ENCODE data around the gene KCNG2. TPM values are rescaled to one million over a fixed set of nuclear protein-coding genes. Genes with fewer than 3 reads are reported as not detected.

KCNG2 gene
- total and polyA plus RNA-seq, 9 of the 15 experiments (the other 6 are each of a cell fraction or from before 2014, with no cell fraction given), result not detected

- Histone ChIP-seq H3K79me2 (ENCODE audit: control insufficient read depth, insufficient read depth, low read length) (peaks cover 8% of the 10 kb centered on the region; the same call in 1 of the 3 replicates), H3K4me1 (replicated peaks in 1 of 2; ENCODE audit: control insufficient read depth in 2 of 2, insufficient read depth in 2 of 2, low read length in 2 of 2) (peaks cover 4 to 47% of the 10 kb centered on the region in 2 experiments; a peak in 4 of 5 replicates), H4K20me1 (replicated peaks; ENCODE audit: control insufficient read depth, insufficient read depth, low read length) (peaks cover 7% of the 10 kb centered on the region), H3K36me3 (ENCODE audit: control insufficient read depth, insufficient read depth, low read length) (no peaks in the 10 kb centered on the region), H3K9me3 (replicated peaks; ENCODE audit: control insufficient read depth, insufficient read depth, low read depth, low read length) (no peaks in the 10 kb centered on the region), H3K4me2 (ENCODE audit: insufficient read depth, low read length) (no peak overlapping the region), H2AFZ (ENCODE audit: low read depth, low read length) (no peak overlapping the region), H3K9ac (ENCODE audit: insufficient read depth in 1 of 2, low read depth in 2 of 2, low read length in 2 of 2) (no peak overlapping the region), H3K27me3 (ENCODE audit: control insufficient read depth in 2 of 2, insufficient read depth in 2 of 2, low read length in 2 of 2) (no peaks in the 10 kb centered on the region), H3K9me1 (ENCODE audit: control insufficient read depth, insufficient read depth, low read length) (no peaks in the 10 kb centered on the region), H3K4me3 (no peak overlapping the region), H3K27ac (ENCODE audit: extremely low read depth, low read depth, low read length) (no peak overlapping the region)
- intact Hi-C loops (cut with micrococcal nuclease), result no loop called here
- ATAC-seq, result no peak
- FAIRE-seq, result no peak
- TF ChIP-seq DMBX1 (CRISPR knock-in tag; IDR thresholded peaks at IDR 0.05; ENCODE audit: borderline replicate concordance), result no peak
- DNase-seq (ENCODE audit: extremely low read depth in 1 of 4, low spot score in 3 of 4), result no peak
- WGBS (ENCODE audit: insufficient coverage, low coverage, missing lambda C conversion rate), result 94% methylated on average over 14 of the region's 23 CpGs
- no TSS peak for BruUV-seq (replicated peaks)
- in situ Hi-C loops (cut with MboI), result no loop called here
- CTCF ChIA-PET (ENCODE audit: low intra/inter-chr PET ratio), result no interaction called here
- POLR2A ChIA-PET, result interaction anchor here (0.9 to 1.1 kb wide), 2 partner anchors 12 to 13 kb away, joined by 3 read pairs; no protein-coding TSS in a partner anchor
Observed at GRCh38 chr18:79948719-79949411, 151.1 kb downstream of the KCNG2 start.

Other genes starting within 250 kb of the KCNG2 start
- gene CTDP1, start 118.1 kb upstream of the KCNG2 start, total RNA-seq (2014; rRNA removed), result 15.0 and 15.7 TPM in 2 replicates
- gene CTDP1, start 118.1 kb upstream of the KCNG2 start, total RNA-seq (2014; rRNA removed; fragmentation: Illumina TruSeq; extraction: Trizol), result 3.2 and 3.4 TPM in 2 replicates
- gene CTDP1, start 118.1 kb upstream of the KCNG2 start, total RNA-seq (2015; rRNA removed; fragmentation: Illumina TruSeq; extraction: Trizol), result 6.9 and 7.7 TPM in 2 replicates
- gene CTDP1, start 118.1 kb upstream of the KCNG2 start, total RNA-seq (2021), result 15.1 and 19.2 TPM in 2 replicates
- 3.3 and 5.0 TPM in 2 replicates for gene CTDP1, start 118.1 kb upstream of the KCNG2 start, polyA plus RNA-seq (2011; rRNA removed)
- gene CTDP1, start 118.1 kb upstream of the KCNG2 start, polyA plus RNA-seq (2014; fragmentation: Illumina TruSeq; extraction: Trizol), result 4.0 and 7.1 TPM in 2 replicates
- under 1 TPM; 0.07 to 0.21 TPM for gene CTDP1, start 118.1 kb upstream of the KCNG2 start, polyA plus RNA-seq (2014; fragmentation: Nextera tagmentation; extraction: Ambion mirVana)
- gene CTDP1, start 118.1 kb upstream of the KCNG2 start, polyA plus RNA-seq (2014; rRNA removed), result 7.3 and 7.6 TPM in 2 replicates
- 12.9 and 17.2 TPM in 2 replicates for gene SLC66A2, start 153.7 kb downstream of the KCNG2 start, total RNA-seq (2014; rRNA removed)
- 1.1 and 1.9 TPM in 2 replicates for gene SLC66A2, start 153.7 kb downstream of the KCNG2 start, total RNA-seq (2014; rRNA removed; fragmentation: Illumina TruSeq; extraction: Trizol)
- 6.1 and 6.5 TPM in 2 replicates for gene SLC66A2, start 153.7 kb downstream of the KCNG2 start, total RNA-seq (2015; rRNA removed; fragmentation: Illumina TruSeq; extraction: Trizol)
- gene SLC66A2, start 153.7 kb downstream of the KCNG2 start, total RNA-seq (2021), result 17.2 and 17.5 TPM in 2 replicates
- gene SLC66A2, start 153.7 kb downstream of the KCNG2 start, polyA plus RNA-seq (2011; rRNA removed), result 5.3 and 5.6 TPM in 2 replicates
- 3.3 and 8.6 TPM in 2 replicates for gene SLC66A2, start 153.7 kb downstream of the KCNG2 start, polyA plus RNA-seq (2014; fragmentation: Illumina TruSeq; extraction: Trizol)
- gene SLC66A2, start 153.7 kb downstream of the KCNG2 start, polyA plus RNA-seq (2014; fragmentation: Nextera tagmentation; extraction: Ambion mirVana), result under 1 TPM; 0.25 to 0.38 TPM
- gene SLC66A2, start 153.7 kb downstream of the KCNG2 start, polyA plus RNA-seq (2014; rRNA removed), result 12.7 and 17.7 TPM in 2 replicates
- not detected in 2 replicates for gene HSBP1L1, start 166.7 kb downstream of the KCNG2 start, total RNA-seq (2014; rRNA removed)
- not detected in 2 replicates for gene HSBP1L1, start 166.7 kb downstream of the KCNG2 start, total RNA-seq (2014; rRNA removed; fragmentation: Illumina TruSeq; extraction: Trizol)
- not detected in 2 replicates for gene HSBP1L1, start 166.7 kb downstream of the KCNG2 start, total RNA-seq (2015; rRNA removed; fragmentation: Illumina TruSeq; extraction: Trizol)
- not detected in 2 replicates for gene HSBP1L1, start 166.7 kb downstream of the KCNG2 start, total RNA-seq (2021)
- gene HSBP1L1, start 166.7 kb downstream of the KCNG2 start, polyA plus RNA-seq (2011; rRNA removed), result not detected in 2 replicates
- not detected in 2 replicates for gene HSBP1L1, start 166.7 kb downstream of the KCNG2 start, polyA plus RNA-seq (2014; fragmentation: Illumina TruSeq; extraction: Trizol)
- under 1 TPM; 0.24 to 0.36 TPM for gene HSBP1L1, start 166.7 kb downstream of the KCNG2 start, polyA plus RNA-seq (2014; fragmentation: Nextera tagmentation; extraction: Ambion mirVana)
- not detected in 2 replicates for gene HSBP1L1, start 166.7 kb downstream of the KCNG2 start, polyA plus RNA-seq (2014; rRNA removed)
- 68.7 and 78.9 TPM in 2 replicates for gene TXNL4A, start 190.6 kb downstream of the KCNG2 start, total RNA-seq (2014; rRNA removed)
- 85.5 and 87.5 TPM in 2 replicates for gene TXNL4A, start 190.6 kb downstream of the KCNG2 start, total RNA-seq (2014; rRNA removed; fragmentation: Illumina TruSeq; extraction: Trizol)
- 86.1 and 98.0 TPM in 2 replicates for gene TXNL4A, start 190.6 kb downstream of the KCNG2 start, total RNA-seq (2015; rRNA removed; fragmentation: Illumina TruSeq; extraction: Trizol)
- gene TXNL4A, start 190.6 kb downstream of the KCNG2 start, total RNA-seq (2021), result 132 and 139 TPM in 2 replicates
- 105 and 124 TPM in 2 replicates for gene TXNL4A, start 190.6 kb downstream of the KCNG2 start, polyA plus RNA-seq (2011; rRNA removed)
- gene TXNL4A, start 190.6 kb downstream of the KCNG2 start, polyA plus RNA-seq (2014; fragmentation: Illumina TruSeq; extraction: Trizol), result 46.5 and 49.6 TPM in 2 replicates
- 10 to 100 TPM; 27.0 to 51.2 TPM for gene TXNL4A, start 190.6 kb downstream of the KCNG2 start, polyA plus RNA-seq (2014; fragmentation: Nextera tagmentation; extraction: Ambion mirVana)
- 92.3 and 98.7 TPM in 2 replicates for gene TXNL4A, start 190.6 kb downstream of the KCNG2 start, polyA plus RNA-seq (2014; rRNA removed)
- gene RBFA, start 236.5 kb downstream of the KCNG2 start, total RNA-seq (2014; rRNA removed), result 36.7 and 38.9 TPM in 2 replicates
- gene RBFA, start 236.5 kb downstream of the KCNG2 start, total RNA-seq (2014; rRNA removed; fragmentation: Illumina TruSeq; extraction: Trizol), result 21.1 and 24.5 TPM in 2 replicates
- 25.8 and 26.7 TPM in 2 replicates for gene RBFA, start 236.5 kb downstream of the KCNG2 start, total RNA-seq (2015; rRNA removed; fragmentation: Illumina TruSeq; extraction: Trizol)
- gene RBFA, start 236.5 kb downstream of the KCNG2 start, total RNA-seq (2021), result 28.4 and 28.8 TPM in 2 replicates
- 24.7 and 28.7 TPM in 2 replicates for gene RBFA, start 236.5 kb downstream of the KCNG2 start, polyA plus RNA-seq (2011; rRNA removed)
- gene RBFA, start 236.5 kb downstream of the KCNG2 start, polyA plus RNA-seq (2014; fragmentation: Illumina TruSeq; extraction: Trizol), result 26.0 and 28.2 TPM in 2 replicates
- gene RBFA, start 236.5 kb downstream of the KCNG2 start, polyA plus RNA-seq (2014; fragmentation: Nextera tagmentation; extraction: Ambion mirVana), result 1 to 10 TPM; 3.4 to 4.8 TPM
- gene RBFA, start 236.5 kb downstream of the KCNG2 start, polyA plus RNA-seq (2014; rRNA removed), result 36.1 and 41.9 TPM in 2 replicates

Data from K562 (cell line).